Gastroesophageal sphincter (tissue), 3 donors: ENCODE data around the gene ITGB2.

Experiments
- CTCF ChIP-seq, 4 experiments: fragments of 200-600 bp in 2 of 4; fragments of 450-650 bp in 2 of 4; sonication (generic) in 1 of 4; IDR thresholded peaks; one replicate each; pipeline ENCODE4 v1.5.1; 2017 to 2019; ENCODE audit warnings: antibody characterized with exemption in 4 of 4, mild to moderate bottlenecking in 2 of 4, moderate library complexity in 2 of 4
- POLR2AphosphoS5 ChIP-seq: sonication (generic); formaldehyde crosslinking; IDR thresholded peaks from one replicate; pipeline ENCODE4 v1.6.1; 2017; ENCODE audit warnings: antibody characterized with exemption

GRCh38 chr21:44956356-44957046, 35.8 kb upstream of the ITGB2 start:
- no peak for TF ChIP-seq CTCF (IDR thresholded peaks at IDR 0.05)
- TF ChIP-seq POLR2AphosphoS5, result no peak
